K562 (cell line): ENCODE measurements around the gene STARD8. TPM values are rescaled to one million over a fixed set of nuclear protein-coding genes. Genes with fewer than 3 reads are reported as not detected.

ENCODE experiments used
- ATAC-seq: fragments of 200-7000 bp; cut with Tn5 transposase; 3 replicates; pipeline ENCODE4 v1.9.1; 2020; ENCODE audit warnings: moderate library complexity
- BruUV-seq: library from RNA; stranded (reverse); fragments of 400-500 nt; replicated peaks from 2 replicates; lab custom pipeline; 2021; lab: Mats Ljungman, UMichigan
- CTCF ChIA-PET: fragments of 300-600 bp; formaldehyde crosslinking; extraction: SDS; loops from one replicate; lab custom pipeline; 2021; ENCODE audit warnings: low intra/inter-chr PET ratio; lab: Yijun Ruan, JAX
- POLR2A ChIA-PET: fragments of 300-600, 350-650 bp; sonication (Branson Sonifier 250); formaldehyde crosslinking; extraction: SDS; loops from one replicate; lab custom pipeline; 2021; ENCODE audit warnings: antibody characterized with exemption, inconsistent platforms; lab: Yijun Ruan, JAX
- DNase-seq, 4 experiments: peaks; one replicate each; pipeline versions ENCODE4 v3.0.0 to v3.0.0-alpha.2; 2011 to 2018; ENCODE audit warnings: low spot score in 3 of 4, mixed read lengths in 3 of 4; ENCODE audit errors: extremely low read depth in 1 of 4
- FAIRE-seq: peaks from 2 replicates; lab custom pipeline; 2011; peaks lifted over from hg19 to GRCh38; lab: Jason Lieb, UNC
- H2AFZ ChIP-seq: 2 replicates; pipeline ENCODE4 v1.6.0; 2011; ENCODE audit warnings: low read depth, low read length, control low read depth, inconsistent platforms
- H3K27ac ChIP-seq: fragments of 200-600 bp; 3 replicates; pipeline ENCODE4 v1.8.0; 2011; ENCODE audit warnings: low read depth, mild to moderate bottlenecking, control low read depth, inconsistent platforms, low read length, moderate library complexity, mixed read lengths; ENCODE audit errors: extremely low read depth
- H3K27me3 ChIP-seq, 2 experiments: fragments of 300-600 bp in 1 of 2; 2 replicates in 1 of 2; 3 replicates in 1 of 2; pipeline versions ENCODE4 v1.6.0 to v1.8.0; 2011; ENCODE audit warnings: inconsistent platforms in 2 of 2, low read length in 2 of 2, mild to moderate bottlenecking in 1 of 2, mixed read lengths in 1 of 2, moderate library complexity in 1 of 2; ENCODE audit not compliant: control insufficient read depth in 2 of 2, insufficient read depth in 2 of 2
- H3K36me3 ChIP-seq: fragments of 300-600 bp; 3 replicates; pipeline ENCODE4 v1.8.0; 2011; ENCODE audit warnings: mild to moderate bottlenecking, low read length, inconsistent platforms; ENCODE audit not compliant: control insufficient read depth, insufficient read depth
- H3K4me1 ChIP-seq, 2 experiments: fragments of 200-600 bp in 1 of 2; replicated peaks in 1 of 2; 2 replicates in 1 of 2; 3 replicates in 1 of 2; pipeline versions ENCODE4 v1.5.1 to v1.8.0; 2011; ENCODE audit warnings: inconsistent platforms in 2 of 2, low read length in 2 of 2, mild to moderate bottlenecking in 1 of 2, mixed read lengths in 1 of 2, moderate library complexity in 1 of 2; ENCODE audit not compliant: control insufficient read depth in 2 of 2, insufficient read depth in 2 of 2
- H3K4me2 ChIP-seq: 2 replicates; pipeline ENCODE4 v1.6.1; 2011; ENCODE audit warnings: low read length, control low read depth, inconsistent platforms, mixed read lengths; ENCODE audit not compliant: insufficient read depth
- H3K4me3 ChIP-seq: fragments of 200-600 bp; sonication (generic), shearing (Covaris generic); 2 replicates; pipeline ENCODE4 v1.5.1; 2016; ENCODE audit warnings: control low read depth, inconsistent platforms
- H3K79me2 ChIP-seq: fragments of 200-600 bp; 3 replicates; pipeline ENCODE4 v1.8.0; 2011; ENCODE audit warnings: low read length, inconsistent platforms; ENCODE audit not compliant: control insufficient read depth, insufficient read depth
- H3K9ac ChIP-seq, 2 experiments: 2 replicates each; pipeline versions ENCODE4 v1.6.0 to v1.6.1; 2011; ENCODE audit warnings: low read depth in 2 of 2, low read length in 2 of 2, control low read depth in 1 of 2, inconsistent platforms in 1 of 2, mild to moderate bottlenecking in 1 of 2, mixed read lengths in 1 of 2; ENCODE audit not compliant: insufficient read depth in 1 of 2
- H3K9me1 ChIP-seq: one replicate; pipeline ENCODE4 v1.6.0; 2011; ENCODE audit warnings: inconsistent platforms, mild to moderate bottlenecking, low read length, moderate library complexity; ENCODE audit not compliant: control insufficient read depth, insufficient read depth
- H3K9me3 ChIP-seq: replicated peaks from 2 replicates; pipeline ENCODE4 v1.5.1; 2011; ENCODE audit warnings: low read depth, low read length, inconsistent platforms; ENCODE audit not compliant: control insufficient read depth, insufficient read depth
- H4K20me1 ChIP-seq: replicated peaks from 2 replicates; pipeline ENCODE4 v1.6.1; 2011; ENCODE audit warnings: low read length, inconsistent platforms, mixed read lengths; ENCODE audit not compliant: control insufficient read depth, insufficient read depth
- CBFB ChIP-seq: sonication (generic); formaldehyde crosslinking; IDR thresholded peaks from 2 replicates; pipeline ENCODE4 v1.4.0; 2020; ENCODE audit warnings: mild to moderate bottlenecking, missing genetic modification reagents
- CHD2 ChIP-seq: IDR thresholded peaks from 2 replicates; pipeline ENCODE4 v1.6.1; 2011; ENCODE audit warnings: low read depth, low read length
- FOXK1 ChIP-seq: sonication (generic); formaldehyde crosslinking; IDR thresholded peaks from 2 replicates; pipeline ENCODE4 v1.8.0; 2022; ENCODE audit warnings: missing genetic modification reagents, mild to moderate bottlenecking, borderline replicate concordance
- FOXP4 ChIP-seq: sonication (generic); formaldehyde crosslinking; IDR thresholded peaks from 2 replicates; pipeline ENCODE4 v1.8.0; 2022; ENCODE audit warnings: mild to moderate bottlenecking, missing genetic modification reagents, borderline replicate concordance
- NELFE ChIP-seq: IDR thresholded peaks from 2 replicates; pipeline ENCODE4 v1.6.1; 2011; ENCODE audit warnings: mild to moderate bottlenecking; ENCODE audit not compliant: insufficient read depth, insufficient read length
- PCBP2 ChIP-seq: fragments of 200-400 bp; formaldehyde crosslinking; IDR thresholded peaks from 2 replicates; pipeline ENCODE4 v1.6.1; 2018; ENCODE audit warnings: low read length, low read depth, mild to moderate bottlenecking, moderate library complexity; ENCODE audit not compliant: poor library complexity, severe bottlenecking
- TCF7 ChIP-seq: sonication (generic); IDR thresholded peaks from 2 replicates; pipeline ENCODE4 v1.6.1; 2016; ENCODE audit warnings: antibody characterized with exemption, borderline replicate concordance
- ZNF316 ChIP-seq: fragments of 450-650 bp; IDR thresholded peaks from 2 replicates; pipeline ENCODE4 v1.6.1; 2016
- ZNF639 ChIP-seq, 2 experiments: fragments of 200-800 bp in 1 of 2; sonication (Bioruptor generic) in 1 of 2; sonication (generic) in 1 of 2; formaldehyde crosslinking in 1 of 2; IDR thresholded peaks in 1 of 2; conservative IDR thresholded peaks in 1 of 2; 2 replicates each; pipeline versions ENCODE4 v1.5.0 to v1.6.1; 2016 to 2020; ENCODE audit warnings: missing compliant biosample characterization in 1 of 2, missing genetic modification characterization in 1 of 2, missing genetic modification reagents in 1 of 2
- WGBS: fragments of 100-300 bp; shearing (Covaris generic); methylation state at CpG from one replicate; pipeline ENCODE4 v1.1.6; 2016; ENCODE audit warnings: low coverage, mixed read lengths; ENCODE audit not compliant: insufficient coverage; ENCODE audit errors: missing lambda C conversion rate; 5-methylcytosine and 5-hydroxymethylcytosine counted together
- in situ Hi-C: fragments of 300-500 bp; cut with MboI; formaldehyde crosslinking; loops from 4 replicates; pipeline ENCODE4 v1.15.0; 2018; ENCODE audit warnings: inconsistent platforms, mixed read lengths
- intact Hi-C: fragments of 100-400 bp; cut with micrococcal nuclease; formaldehyde crosslinking; loops from 2 replicates; pipeline ENCODE4 v1.14.2; 2022
- polyA plus RNA-seq, 8 experiments: library from polyadenylated mRNA; depleted of rRNA in 4 of 8; stranded (reverse) in 5 of 8; unstranded in 3 of 8; fragments of >200 nt; fragmentation: Nextera tagmentation in 2 of 8; fragmentation: Illumina TruSeq in 1 of 8; extraction: Ambion mirVana in 2 of 8; extraction: Trizol in 1 of 8; gene quantifications; 2 replicates each; pipeline versions ENCODE4 v1.2.1 to v1.2.3, GENCODE V29; 2011 to 2014; ENCODE audit warnings: inconsistent platforms in 1 of 8, missing spikeins in 1 of 8
- total RNA-seq, 7 experiments: library from RNA; depleted of rRNA in 6 of 7; stranded (reverse); fragments of >200 nt in 6 of 7; fragmentation: Illumina TruSeq in 2 of 7; extraction: Trizol in 2 of 7; gene quantifications; 2 replicates each; pipeline versions ENCODE4 v1.2.1 to v1.2.3, GENCODE V29; 2011 to 2021; ENCODE audit warnings: low replicate concordance in 1 of 7

The STARD8 gene
- total and polyA plus RNA-seq, 9 of the 15 experiments (the other 6 are each of a cell fraction or from before 2014, with no cell fraction given) = 1.6 to 35.0 (median 15.9) TPM

- Histone ChIP-seq H3K9me1 (no peaks in the 10 kb centered on the region), H3K36me3 (peaks cover 82% of the 10 kb centered on the region; the same call in 2 of the 3 replicates), H3K9ac (no peak overlapping the region), H3K27me3 (no peaks in the 10 kb centered on the region), H3K79me2 (no peaks in the 10 kb centered on the region), H3K4me3 (no peak overlapping the region), H2AFZ (no peak overlapping the region), H3K27ac (no peak overlapping the region), H3K9me3 (no peaks in the 10 kb centered on the region), H3K4me2 (no peak overlapping the region), H4K20me1 (peaks cover 21% of the 10 kb centered on the region), H3K4me1 (0 out of 5 replicates have a peak, but pooled peaks cover 0 to 4% of the 10 kb centered on the region in 2 experiments)
- ChIA-PET CTCF (no interaction called here), POLR2A (no interaction called here)
- ATAC-seq = no peak
- no peak for DNase-seq
- intact Hi-C loops (no loop called here), in situ Hi-C loops (loop anchor here (10.0 kb wide), 1 partner anchor 527 kb away; no protein-coding TSS in a partner anchor)
- no TSS peak for BruUV-seq
- 55% methylated on average over 5 of the region's 7 CpGs for WGBS
- FAIRE-seq = no peak
- TF ChIP-seq NELFE (no peak), PCBP2 (no peak), CHD2 (no peak), CBFB (CRISPR knock-in tag) (no peak), ZNF316 (no peak), FOXK1 (CRISPR knock-in tag) (no peak), ZNF639 (CRISPR knock-in tag; conservative IDR thresholded peaks at IDR 0.05 in 1 of 2, IDR thresholded peaks at IDR 0.05 in 1 of 2) (no peak), FOXP4 (CRISPR knock-in tag) (no peak), TCF7 (no peak)
Measured at GRCh38 chrX:68721546-68721945, 74.1 kb downstream of the STARD8 start.
